GM10248 (cell line): ENCODE results near the gene ZNF43.
"Not testable (repeated sequence)": the region's sequence is repeated elsewhere in the genome, so short reads cannot be mapped to it uniquely, and the experiment has no call there.

ENCODE experiments used
- CTCF ChIA-PET: fragments of 300-600 bp; sonication (Branson Sonifier 250); formaldehyde crosslinking; extraction: SDS; loops from one replicate; lab custom pipeline; 2021; ENCODE audit warnings: antibody characterized with exemption; lab: Yijun Ruan, JAX
- POLR2A ChIA-PET: fragments of 350-650 bp; sonication (Branson Sonifier 250); formaldehyde crosslinking; extraction: SDS; loops from one replicate; lab custom pipeline; 2020; ENCODE audit warnings: antibody characterized with exemption; lab: Yijun Ruan, JAX
- DNase-seq: peaks from one replicate; pipeline ENCODE4 v3.0.0; 2012; ENCODE audit errors: extremely low spot score
- CTCF ChIP-seq: IDR thresholded peaks from 2 replicates; pipeline ENCODE4 v1.5.1; 2012; ENCODE audit warnings: mild to moderate bottlenecking, low read depth; ENCODE audit errors: extremely low read depth, missing control alignments, control extremely low read depth

ZNF43 gene

GRCh38 chr19:21823224-21823623 lies 12.8 kb downstream of the ZNF43 start:
- no peak for TF ChIP-seq CTCF
- no peak for DNase-seq
- POLR2A ChIA-PET: no interaction called here
- CTCF ChIA-PET: interaction anchor here (0.6 to 1.5 kb wide), 2 partner anchors 9 to 56 kb away, joined by 3 read pairs; no protein-coding TSS in a partner anchor

GRCh38 chr19:21812448-21812847 lies 23.5 kb downstream of the ZNF43 start:
- ChIA-PET CTCF (no interaction called here), POLR2A (no interaction called here)
- DNase-seq: no peak
- TF ChIP-seq CTCF: no peak

DNA sequence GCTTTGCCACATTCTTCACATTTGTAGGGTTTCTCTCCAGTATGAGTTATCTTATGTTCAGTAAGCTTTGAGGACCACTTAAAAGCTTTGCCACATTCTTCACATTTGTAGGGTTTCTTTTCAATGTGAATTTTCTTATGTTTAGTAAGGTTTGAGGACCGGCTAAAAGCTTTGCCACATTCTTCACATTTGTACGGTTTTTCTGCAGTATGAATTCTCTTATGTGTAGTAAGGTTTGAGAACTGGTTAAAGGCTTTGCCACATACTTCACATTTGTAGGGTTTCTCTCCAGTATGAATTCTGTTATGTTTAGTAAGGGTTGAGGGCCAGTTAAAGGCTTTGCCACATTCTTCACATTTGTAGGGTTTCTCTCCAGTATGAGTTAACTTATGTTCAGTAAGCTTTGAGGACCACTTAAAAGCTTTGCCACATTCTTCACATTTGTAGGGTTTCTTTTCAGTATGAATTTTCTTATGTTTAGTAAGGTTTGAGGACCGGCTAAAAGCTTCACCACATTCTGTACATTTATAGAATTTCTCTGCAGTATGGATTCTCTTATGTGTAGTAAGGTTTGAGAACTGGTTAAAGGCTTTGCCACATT lies 27.5 kb downstream of the ZNF43 start:
- POLR2A ChIA-PET, DNase-seq: not testable (repeated sequence)
- CTCF ChIA-PET: interaction anchor here (2.7 kb wide), 1 partner anchor 43 kb away, joined by 6 read pairs; no protein-coding TSS in a partner anchor

- ChIA-PET CTCF (interaction anchor here (1.0 kb wide), 1 partner anchor 9 kb away, joined by 3 read pairs; no protein-coding TSS in a partner anchor), POLR2A (no interaction called here)
- TF ChIP-seq CTCF: no peak
- no peak for DNase-seq
These were observed 46.4 kb downstream of the ZNF43 start for GRCh38 chr19:21789466-21790085.

DNA sequence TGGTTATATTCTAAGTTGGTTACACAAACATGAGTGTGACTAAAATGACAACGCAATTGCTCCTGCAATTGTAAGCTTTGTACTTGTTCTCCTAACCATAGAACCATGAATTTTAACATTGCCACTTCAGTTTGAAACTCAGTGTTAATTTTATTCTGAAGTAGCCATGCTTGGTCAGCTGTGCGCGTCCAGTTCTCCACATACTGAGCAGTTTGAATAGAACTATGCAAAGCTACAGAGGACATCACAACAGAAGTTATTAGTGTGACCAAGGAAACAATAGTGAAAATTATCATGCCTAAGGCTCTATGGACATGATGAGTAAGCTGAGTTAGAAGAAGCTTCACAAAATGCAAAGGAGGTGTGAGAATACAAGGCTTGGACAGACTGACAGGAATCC lies 49.0 kb downstream of the ZNF43 start:
- no peak for DNase-seq
- POLR2A ChIA-PET: no interaction called here
- CTCF ChIA-PET: interaction anchor here (0.8 to 1.3 kb wide), 2 partner anchors 15 to 30 kb away, joined by 3 read pairs; no protein-coding TSS in a partner anchor
- TF ChIP-seq CTCF: no peak

- POLR2A ChIA-PET, CTCF ChIA-PET, DNase-seq: not testable (repeated sequence)
These were observed 60.2 kb downstream of the ZNF43 start for GRCh38 chr19:21775792-21776191.

GRCh38 chr19:21767065-21767800 lies 68.7 kb downstream of the ZNF43 start, which contains the start of gene ZNF100:
TSS of gene ZNF100 (minus strand) at chr19:21767579. CDS start at chr19:21767429, 150 bp downstream.
- ChIA-PET POLR2A (interaction anchor here (0.7 to 1.3 kb wide), 4 partner anchors 61 to 625 kb away, joined by 3 to 5 read pairs (median 4); partner anchors contain the start of genes ZNF429, ZNF43 and ZNF431), CTCF (interaction anchor here (0.5 to 1.0 kb wide), 2 partner anchors 49 to 56 kb away, joined by 3 read pairs; no protein-coding TSS in a partner anchor)
- peak; percentile 76 for DNase-seq
- peak; percentile 9 for TF ChIP-seq CTCF

DNA sequence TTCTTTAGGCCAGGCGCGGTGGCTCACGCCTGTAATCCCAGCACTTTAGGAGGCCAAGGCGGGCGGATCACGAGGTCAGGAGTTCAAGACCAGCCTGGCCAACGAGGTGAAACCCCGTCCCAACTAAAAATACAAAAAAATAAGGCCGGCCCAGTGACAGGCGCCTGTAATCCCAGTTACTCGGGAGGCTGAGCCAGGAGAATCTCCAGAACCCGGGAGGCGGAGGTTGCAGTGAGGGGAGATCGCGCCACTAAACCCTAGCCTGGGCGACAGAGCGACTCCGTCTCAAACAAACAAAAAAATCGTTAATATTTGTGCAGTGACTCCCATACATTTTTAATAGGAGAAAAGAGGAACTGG lies 69.3 kb downstream of the ZNF43 start:
- ChIA-PET CTCF (interaction anchor here (0.5 to 1.0 kb wide), 2 partner anchors 48 to 56 kb away, joined by 3 read pairs; no protein-coding TSS in a partner anchor), POLR2A (interaction anchor here (0.7 to 1.0 kb wide), 2 partner anchors 61 to 261 kb away, joined by 3 to 5 read pairs; partner anchors contain the start of gene ZNF429)
- DNase-seq: not testable (repeated sequence)
